Breast epithelium (tissue), 3 donors: ENCODE data around the gene CPA3.

ENCODE experiments used
- POLR2A ChIP-seq: fragments of 450-650 bp; IDR thresholded peaks from one replicate; pipeline ENCODE4 v1.6.1; 2016; ENCODE audit warnings: antibody characterized with exemption, mild to moderate bottlenecking, moderate library complexity
- TF ChIP-seq, protein P1 (sequence below), 3 donors: fragments of 450-650 bp; IDR thresholded peaks; one replicate each; pipeline ENCODE4 v1.5.1; 2016 to 2017; ENCODE audit warnings: antibody characterized with exemption in 3 of 3, mild to moderate bottlenecking in 3 of 3, moderate library complexity in 3 of 3

DNA sequence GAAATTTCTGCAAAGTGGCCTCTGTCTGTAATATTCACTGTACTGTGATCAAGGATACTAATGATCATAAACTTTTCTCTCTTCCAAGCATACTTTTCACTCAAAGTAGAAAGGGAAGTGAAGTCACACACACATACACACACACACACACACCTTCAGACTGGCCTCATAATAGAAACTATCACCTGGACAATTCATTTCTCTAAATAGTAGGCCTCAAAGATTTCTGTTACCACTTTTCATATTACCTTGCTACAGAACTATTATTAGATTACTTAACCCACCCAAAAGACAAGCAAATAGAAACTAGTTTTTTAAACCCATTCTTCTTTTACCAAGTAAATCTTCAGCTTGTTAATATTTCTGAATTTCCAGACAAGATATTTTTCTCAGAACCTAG, 25.3 kb upstream of the CPA3 start:
- TF ChIP-seq, protein P1, sequence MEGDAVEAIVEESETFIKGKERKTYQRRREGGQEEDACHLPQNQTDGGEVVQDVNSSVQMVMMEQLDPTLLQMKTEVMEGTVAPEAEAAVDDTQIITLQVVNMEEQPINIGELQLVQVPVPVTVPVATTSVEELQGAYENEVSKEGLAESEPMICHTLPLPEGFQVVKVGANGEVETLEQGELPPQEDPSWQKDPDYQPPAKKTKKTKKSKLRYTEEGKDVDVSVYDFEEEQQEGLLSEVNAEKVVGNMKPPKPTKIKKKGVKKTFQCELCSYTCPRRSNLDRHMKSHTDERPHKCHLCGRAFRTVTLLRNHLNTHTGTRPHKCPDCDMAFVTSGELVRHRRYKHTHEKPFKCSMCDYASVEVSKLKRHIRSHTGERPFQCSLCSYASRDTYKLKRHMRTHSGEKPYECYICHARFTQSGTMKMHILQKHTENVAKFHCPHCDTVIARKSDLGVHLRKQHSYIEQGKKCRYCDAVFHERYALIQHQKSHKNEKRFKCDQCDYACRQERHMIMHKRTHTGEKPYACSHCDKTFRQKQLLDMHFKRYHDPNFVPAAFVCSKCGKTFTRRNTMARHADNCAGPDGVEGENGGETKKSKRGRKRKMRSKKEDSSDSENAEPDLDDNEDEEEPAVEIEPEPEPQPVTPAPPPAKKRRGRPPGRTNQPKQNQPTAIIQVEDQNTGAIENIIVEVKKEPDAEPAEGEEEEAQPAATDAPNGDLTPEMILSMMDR (IDR thresholded peaks at IDR 0.05): no peak
- TF ChIP-seq POLR2A: no peak
